Measurements from ENCODE around the gene DOCK4. TPM values are rescaled to one million over a fixed set of nuclear protein-coding genes. Genes with fewer than 3 reads are reported as not detected.

DOCK4 gene
- total RNA-seq, 1 donor from 2014 or later = 32.2 TPM

DNA sequence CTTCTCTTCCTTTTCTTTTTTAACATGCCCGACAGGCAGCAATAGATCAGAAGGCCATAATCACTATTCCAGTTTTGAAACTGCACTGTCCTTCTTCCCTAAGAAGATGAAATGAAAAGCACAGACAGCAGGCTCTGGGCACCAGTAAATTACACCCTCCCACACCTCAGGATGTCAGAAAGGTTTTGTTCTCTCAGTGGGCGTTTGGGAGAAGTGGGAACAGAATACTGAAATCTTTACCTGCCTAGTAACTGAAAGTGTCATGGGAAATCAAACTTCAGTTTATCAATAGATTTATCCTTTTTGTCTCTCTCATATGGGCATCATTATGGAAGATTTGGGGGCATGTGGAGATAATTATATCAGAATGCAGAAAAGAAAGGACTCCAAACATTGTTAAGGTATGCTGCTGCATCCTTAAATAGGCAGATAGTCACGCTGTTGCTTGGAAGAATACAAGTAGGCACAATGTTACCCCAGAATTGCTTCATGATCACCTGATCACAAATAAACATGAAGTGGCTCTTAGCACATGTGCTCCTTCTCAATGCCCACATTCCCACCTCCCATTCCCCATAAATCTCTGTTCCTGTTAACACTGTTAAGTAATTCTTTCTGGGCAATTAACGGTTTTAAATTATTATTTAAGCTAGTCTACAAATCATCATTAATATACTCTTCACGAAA lies 113.3 kb downstream of the DOCK4 start:
- Mint-ChIP-seq H3K36me3 (ENCODE audit: low read depth, unreplicated experiment) (no peaks in the 10 kb centered on the region), H3K4me3 (ENCODE audit: unreplicated experiment) (no peak overlapping the region), H3K4me1 (ENCODE audit: low read depth, unreplicated experiment) (peaks cover 8% of the 10 kb centered on the region), H3K9me3 (ENCODE audit: unreplicated experiment) (no peaks in the 10 kb centered on the region), H3K27ac (ENCODE audit: unreplicated experiment) (no peak overlapping the region), H3K27me3 (ENCODE audit: low read depth, unreplicated experiment) (no peaks in the 10 kb centered on the region)
- H4K20me1 ChIP-seq (ENCODE audit: insufficient read depth, low read length) = no peaks in the 10 kb centered on the region
- no peaks in the 10 kb centered on the region for H3K79me2 ChIP-seq (ENCODE audit: insufficient read depth, low read length)
- H3K4me2 ChIP-seq (ENCODE audit: low read length) = no peak overlapping the region
- H3K4me3 ChIP-seq (ENCODE audit: insufficient read depth, low read depth, low read length) = no peak overlapping the region
- no peaks in the 10 kb centered on the region for H3K9me3 ChIP-seq (ENCODE audit: insufficient read depth, low read depth, low read length)
- H3K9ac ChIP-seq (ENCODE audit: low read length) = no peak overlapping the region
- FAIRE-seq (no peak), DNase-seq (ENCODE audit: low read depth) (no peak)
- H3K27me3 ChIP-seq (ENCODE audit: insufficient read depth, low read length) = no peaks in the 10 kb centered on the region
- H3K4me1 ChIP-seq (ENCODE audit: insufficient read depth, low read length) = no peaks in the 10 kb centered on the region
- no peak overlapping the region for H3K27ac ChIP-seq (ENCODE audit: low read depth, low read length)
- H2AFZ ChIP-seq (ENCODE audit: low read depth, low read length) = no peak overlapping the region
- no peaks in the 10 kb centered on the region for H3K36me3 ChIP-seq (ENCODE audit: insufficient read depth, low read length)
- TF ChIP-seq, protein P1, sequence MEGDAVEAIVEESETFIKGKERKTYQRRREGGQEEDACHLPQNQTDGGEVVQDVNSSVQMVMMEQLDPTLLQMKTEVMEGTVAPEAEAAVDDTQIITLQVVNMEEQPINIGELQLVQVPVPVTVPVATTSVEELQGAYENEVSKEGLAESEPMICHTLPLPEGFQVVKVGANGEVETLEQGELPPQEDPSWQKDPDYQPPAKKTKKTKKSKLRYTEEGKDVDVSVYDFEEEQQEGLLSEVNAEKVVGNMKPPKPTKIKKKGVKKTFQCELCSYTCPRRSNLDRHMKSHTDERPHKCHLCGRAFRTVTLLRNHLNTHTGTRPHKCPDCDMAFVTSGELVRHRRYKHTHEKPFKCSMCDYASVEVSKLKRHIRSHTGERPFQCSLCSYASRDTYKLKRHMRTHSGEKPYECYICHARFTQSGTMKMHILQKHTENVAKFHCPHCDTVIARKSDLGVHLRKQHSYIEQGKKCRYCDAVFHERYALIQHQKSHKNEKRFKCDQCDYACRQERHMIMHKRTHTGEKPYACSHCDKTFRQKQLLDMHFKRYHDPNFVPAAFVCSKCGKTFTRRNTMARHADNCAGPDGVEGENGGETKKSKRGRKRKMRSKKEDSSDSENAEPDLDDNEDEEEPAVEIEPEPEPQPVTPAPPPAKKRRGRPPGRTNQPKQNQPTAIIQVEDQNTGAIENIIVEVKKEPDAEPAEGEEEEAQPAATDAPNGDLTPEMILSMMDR (IDR thresholded peaks at IDR 0.05; ENCODE audit: insufficient read depth, low read depth, low read length) = no peak

DNA sequence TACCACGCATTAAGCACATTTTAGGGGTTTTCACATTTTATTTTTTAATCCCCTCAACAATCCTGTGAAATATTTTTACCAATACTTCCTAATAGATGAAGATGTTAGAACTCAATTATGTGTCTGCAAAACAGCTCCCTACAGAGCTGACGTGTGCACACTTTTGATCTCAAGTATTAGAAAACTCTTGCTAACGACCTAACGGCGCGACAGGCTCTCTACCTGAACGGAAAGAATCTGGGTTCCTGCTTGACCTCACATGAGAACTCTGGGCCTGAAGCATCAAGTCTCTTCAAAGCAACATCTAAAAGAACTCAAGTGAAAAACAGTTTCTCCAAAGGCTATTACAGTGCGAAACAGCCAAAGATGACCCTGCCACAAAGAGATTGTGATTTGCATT lies 113.9 kb downstream of the DOCK4 start:
- H3K79me2 ChIP-seq (ENCODE audit: insufficient read depth, low read length) = no peaks in the 10 kb centered on the region
- no peaks in the 10 kb centered on the region for H3K27me3 Mint-ChIP-seq (ENCODE audit: low read depth, unreplicated experiment)
- TF ChIP-seq EZH2 (IDR thresholded peaks at IDR 0.05; ENCODE audit: insufficient read depth, low read length) = no peak
- TF ChIP-seq, protein P1 (IDR thresholded peaks at IDR 0.05; ENCODE audit: insufficient read depth, low read depth, low read length) = no peak
- H3K36me3 ChIP-seq (ENCODE audit: insufficient read depth, low read length) = no peaks in the 10 kb centered on the region
- FAIRE-seq = no peak
- no peaks in the 10 kb centered on the region for H4K20me1 ChIP-seq (ENCODE audit: insufficient read depth, low read length)
- no peaks in the 10 kb centered on the region for H3K36me3 Mint-ChIP-seq (ENCODE audit: low read depth, unreplicated experiment)
- no peaks in the 10 kb centered on the region for H3K9me3 ChIP-seq (ENCODE audit: insufficient read depth, low read depth, low read length)
- no peak overlapping the region for H3K27ac ChIP-seq (ENCODE audit: low read depth, low read length)
- DNase-seq (ENCODE audit: low read depth) = no peak
- H3K9me3 Mint-ChIP-seq (ENCODE audit: unreplicated experiment) = no peaks in the 10 kb centered on the region
- peaks cover 8% of the 10 kb centered on the region for H3K4me1 Mint-ChIP-seq (ENCODE audit: low read depth, unreplicated experiment)
- H3K27ac Mint-ChIP-seq (ENCODE audit: unreplicated experiment) = no peak overlapping the region
- no peak overlapping the region for H3K9ac ChIP-seq (ENCODE audit: low read length)
- H3K27me3 ChIP-seq (ENCODE audit: insufficient read depth, low read length) = no peaks in the 10 kb centered on the region
- H2AFZ ChIP-seq (ENCODE audit: low read depth, low read length) = no peak overlapping the region
- H3K4me3 ChIP-seq (ENCODE audit: insufficient read depth, low read depth, low read length) = no peak overlapping the region
- H3K4me3 Mint-ChIP-seq (ENCODE audit: unreplicated experiment) = no peak overlapping the region
- H3K4me1 ChIP-seq (ENCODE audit: insufficient read depth, low read length) = no peaks in the 10 kb centered on the region
- no peak overlapping the region for H3K4me2 ChIP-seq (ENCODE audit: low read length)

DNA sequence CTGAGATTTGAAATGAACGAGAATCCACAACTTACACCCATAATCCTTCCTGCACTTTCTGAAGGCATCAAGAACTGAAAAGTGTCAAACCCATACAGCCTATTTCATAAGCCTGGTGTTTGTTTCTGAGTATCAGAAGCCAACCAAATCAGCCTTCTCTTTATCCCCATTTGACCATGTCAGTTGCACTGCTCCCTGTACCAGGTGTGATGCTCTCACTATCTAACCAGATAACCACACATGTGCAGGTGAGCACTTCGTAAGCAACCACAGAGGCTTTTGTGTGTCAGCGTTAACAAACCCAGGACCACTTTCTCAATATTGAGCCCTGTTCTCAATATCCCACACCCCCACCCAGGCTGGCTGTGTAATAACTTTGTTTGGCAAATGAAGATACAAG lies 114.4 kb downstream of the DOCK4 start:
- FAIRE-seq = no peak
- no peak overlapping the region for H3K9ac ChIP-seq (ENCODE audit: low read length)
- no peaks in the 10 kb centered on the region for H3K36me3 ChIP-seq (ENCODE audit: insufficient read depth, low read length)
- Mint-ChIP-seq H3K9me3 (ENCODE audit: unreplicated experiment) (no peaks in the 10 kb centered on the region), H3K27me3 (ENCODE audit: low read depth, unreplicated experiment) (no peaks in the 10 kb centered on the region), H3K4me1 (ENCODE audit: low read depth, unreplicated experiment) (peaks cover 11% of the 10 kb centered on the region), H3K36me3 (ENCODE audit: low read depth, unreplicated experiment) (no peaks in the 10 kb centered on the region), H3K4me3 (ENCODE audit: unreplicated experiment) (no peak overlapping the region), H3K27ac (ENCODE audit: unreplicated experiment) (no peak overlapping the region)
- H3K27me3 ChIP-seq (ENCODE audit: insufficient read depth, low read length) = no peaks in the 10 kb centered on the region
- no peak overlapping the region for H3K4me3 ChIP-seq (ENCODE audit: insufficient read depth, low read depth, low read length)
- H3K4me1 ChIP-seq (ENCODE audit: insufficient read depth, low read length) = no peaks in the 10 kb centered on the region
- TF ChIP-seq EZH2 (IDR thresholded peaks at IDR 0.05; ENCODE audit: insufficient read depth, low read length) = no peak
- TF ChIP-seq, protein P1 (IDR thresholded peaks at IDR 0.05; ENCODE audit: insufficient read depth, low read depth, low read length) = no peak
- no peak for DNase-seq (ENCODE audit: low read depth)
- H3K79me2 ChIP-seq (ENCODE audit: insufficient read depth, low read length) = no peaks in the 10 kb centered on the region
- H4K20me1 ChIP-seq (ENCODE audit: insufficient read depth, low read length) = no peaks in the 10 kb centered on the region
- no peak overlapping the region for H3K27ac ChIP-seq (ENCODE audit: low read depth, low read length)
- H3K9me3 ChIP-seq (ENCODE audit: insufficient read depth, low read depth, low read length) = no peaks in the 10 kb centered on the region
- no peak overlapping the region for H2AFZ ChIP-seq (ENCODE audit: low read depth, low read length)
- H3K4me2 ChIP-seq (ENCODE audit: low read length) = no peak overlapping the region
